GM23338 (cell line): ENCODE data around the gene PCSK2. TPM values are rescaled to one million over a fixed set of nuclear protein-coding genes. Genes with fewer than 3 reads are reported as not detected.

ENCODE experiments used
- ATAC-seq: fragments of 200-7000 bp; cut with Tn5 transposase; 3 replicates; pipeline ENCODE4 v1.9.1; 2020
- DNase-seq: peaks from one replicate; pipeline ENCODE4 v3.0.0-alpha.2; 2015; ENCODE audit warnings: low spot score
- H2AFZ ChIP-seq: fragments of 200-600 bp; sonication (generic); 2 replicates; pipeline ENCODE4 v1.8.0; 2016; ENCODE audit warnings: antibody characterized with exemption, mild to moderate bottlenecking, moderate library complexity
- H3F3A ChIP-seq: fragments of 200-600 bp; sonication (generic); replicated peaks from 2 replicates; pipeline ENCODE4 v1.8.0; 2017; ENCODE audit warnings: antibody characterized with exemption, mixed run types, low read depth
- H3K27ac ChIP-seq: fragments of 200-600 bp; sonication (generic); 2 replicates; pipeline ENCODE4 v1.6.1; 2016; ENCODE audit warnings: low read depth
- H3K27me3 ChIP-seq: fragments of 200-600 bp; sonication (generic); 2 replicates; pipeline ENCODE4 v1.8.0; 2016; ENCODE audit warnings: mild to moderate bottlenecking, mixed run types, moderate library complexity; ENCODE audit not compliant: insufficient read depth
- H3K36me3 ChIP-seq: fragments of 200-600 bp; sonication (generic); 2 replicates; pipeline ENCODE4 v1.8.0; 2016; ENCODE audit warnings: mild to moderate bottlenecking; ENCODE audit not compliant: insufficient read depth
- H3K4me1 ChIP-seq: fragments of 200-600 bp; sonication (generic); 2 replicates; pipeline ENCODE4 v1.8.0; 2016; ENCODE audit warnings: mild to moderate bottlenecking, moderate library complexity; ENCODE audit not compliant: insufficient read depth
- H3K4me2 ChIP-seq: fragments of 200-600 bp; sonication (generic); 2 replicates; pipeline ENCODE4 v1.7.1; 2017; ENCODE audit warnings: mixed run types
- H3K4me3 ChIP-seq: fragments of 200-600 bp; sonication (generic); 2 replicates; pipeline ENCODE4 v1.6.1; 2016; ENCODE audit warnings: mixed run types
- H3K79me2 ChIP-seq: fragments of 200-600 bp; sonication (generic); replicated peaks from 2 replicates; pipeline ENCODE4 v1.8.0; 2017; ENCODE audit warnings: mild to moderate bottlenecking; ENCODE audit not compliant: insufficient read depth
- H3K9me2 ChIP-seq: fragments of 200-600 bp; sonication (generic); 2 replicates; pipeline ENCODE4 v1.8.0; 2017; ENCODE audit not compliant: insufficient read depth
- H4K20me1 ChIP-seq: fragments of 200-600 bp; sonication (generic); replicated peaks from 2 replicates; pipeline ENCODE4 v1.8.0; 2017; ENCODE audit warnings: mild to moderate bottlenecking; ENCODE audit not compliant: insufficient read depth
- H3K27ac Mint-ChIP-seq: 2 replicates; pipeline ENCODE4 v1.8.0; 2020; ENCODE audit warnings: inconsistent platforms, mild to moderate bottlenecking, moderate library complexity, mixed read lengths
- H3K27me3 Mint-ChIP-seq: 3 replicates; pipeline ENCODE4 v1.8.0; 2022; ENCODE audit warnings: low read depth, mild to moderate bottlenecking, moderate library complexity, mixed read lengths, inconsistent platforms; ENCODE audit not compliant: insufficient read depth, poor library complexity
- H3K36me3 Mint-ChIP-seq: 3 replicates; pipeline ENCODE4 v1.8.0; 2021; ENCODE audit warnings: low read depth, mild to moderate bottlenecking, inconsistent platforms, moderate library complexity, mixed read lengths
- H3K4me1 Mint-ChIP-seq: 3 replicates; pipeline ENCODE4 v1.8.0; 2020; ENCODE audit warnings: mild to moderate bottlenecking, inconsistent platforms, mixed read lengths
- H3K4me3 Mint-ChIP-seq: 3 replicates; pipeline ENCODE4 v1.8.0; 2021; ENCODE audit warnings: moderate library complexity, mild to moderate bottlenecking, inconsistent platforms, mixed read lengths
- H3K9me3 Mint-ChIP-seq: 3 replicates; pipeline ENCODE4 v1.8.0; 2020; ENCODE audit warnings: moderate library complexity, mild to moderate bottlenecking, inconsistent platforms, mixed read lengths
- EZH2phosphoT487 ChIP-seq: fragments of 200-600 bp; sonication (generic); IDR thresholded peaks from one replicate; pipeline ENCODE4 v1.8.1; 2018; ENCODE audit warnings: antibody characterized with exemption; ENCODE audit not compliant: unreplicated experiment
- NANOG ChIP-seq: IDR thresholded peaks from 2 replicates; pipeline ENCODE4 v1.6.1; 2016; ENCODE audit warnings: antibody characterized with exemption, borderline replicate concordance
- POLR2AphosphoS5 ChIP-seq: IDR thresholded peaks from 2 replicates; pipeline ENCODE4 v1.6.1; 2016; ENCODE audit warnings: antibody characterized with exemption, low read depth
- STAT1 ChIP-seq: IDR thresholded peaks from one replicate; pipeline ENCODE4 v1.6.1; 2016; ENCODE audit warnings: antibody characterized with exemption; ENCODE audit not compliant: unreplicated experiment
- ZNF114 ChIP-seq: fragments of 250-450 bp; sonication (Bioruptor Pico); IDR thresholded peaks from 2 replicates; pipeline ENCODE4 v1.5.0; 2020; ENCODE audit warnings: mild to moderate bottlenecking, moderate library complexity
- polyA plus RNA-seq: library from polyadenylated mRNA; unstranded; fragments of >200 nt; fragmentation: Nextera tagmentation; extraction: Ambion mirVana; gene quantifications from 2 replicates; pipeline ENCODE4 v1.2.1, GENCODE V29; 2016
- total RNA-seq: library from RNA; depleted of rRNA; stranded (reverse); fragments of >200 nt; shearing (Covaris generic); gene quantifications from 2 replicates; pipeline ENCODE4 v1.2.3, GENCODE V29; 2014
- TF ChIP-seq, protein P1 (sequence below), 2 experiments: fragments of 200-600 bp in 1 of 2; sonication (generic) in 1 of 2; conservative IDR thresholded peaks; 2 replicates each; pipeline versions ENCODE4 v1.5.1 to v1.6.1; 2016 to 2017; ENCODE audit warnings: antibody characterized with exemption in 2 of 2, low read depth in 2 of 2, mild to moderate bottlenecking in 2 of 2, moderate library complexity in 1 of 2
- TF ChIP-seq, protein P2 (sequence below): fragments of 250-450 bp; sonication (Bioruptor Pico); IDR thresholded peaks from 2 replicates; pipeline ENCODE4 v1.5.0; 2020; ENCODE audit warnings: mild to moderate bottlenecking, moderate library complexity
- TF ChIP-seq, protein P3 (sequence below): IDR thresholded peaks from one replicate; pipeline ENCODE4 v1.6.1; 2018; ENCODE audit warnings: antibody characterized with exemption; ENCODE audit not compliant: unreplicated experiment

PCSK2 gene
- total and polyA plus RNA-seq, 2 experiments from 2014 or later: 0.37 to 1.1 TPM

DNA sequence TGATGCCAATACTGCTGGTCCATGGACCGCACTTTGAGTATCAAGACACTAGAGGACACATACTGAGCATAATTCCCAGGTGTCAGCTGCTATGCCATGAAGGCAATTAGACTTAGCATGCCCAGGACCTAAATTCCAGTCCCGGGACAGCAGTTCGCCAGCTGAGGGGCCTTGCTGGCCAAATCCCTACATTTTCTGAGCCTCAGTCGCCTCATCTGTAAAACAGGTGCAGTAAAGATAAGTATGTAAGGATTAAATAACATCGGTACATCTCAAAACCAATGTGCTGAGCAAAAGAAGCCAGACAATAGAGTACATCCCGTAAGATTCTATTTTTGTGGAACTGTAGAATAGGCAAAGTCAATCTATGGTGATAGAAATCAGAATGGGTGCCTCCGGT lies 303.3 kb downstream of the PCSK2 start:
- Histone ChIP-seq H3K27ac (no peak overlapping the region), H2AFZ (no peak overlapping the region), H3F3A (peaks cover 11% of the 10 kb centered on the region), H3K79me2 (no peaks in the 10 kb centered on the region), H3K27me3 (peaks cover 23% of the 10 kb centered on the region), H3K4me3 (peak overlapping the region; percentile 56), H3K4me2 (peak overlapping the region; percentile 76), H3K9me2 (no peaks in the 10 kb centered on the region), H3K4me1 (peaks cover 16% of the 10 kb centered on the region), H4K20me1 (no peaks in the 10 kb centered on the region), H3K36me3 (no peaks in the 10 kb centered on the region)
- Mint-ChIP-seq H3K36me3 (no peaks in the 10 kb centered on the region), H3K4me3 (peak overlapping the region; percentile 61), H3K27me3 (peaks cover 14% of the 10 kb centered on the region), H3K9me3 (no peaks in the 10 kb centered on the region; the same call in 2 of the 3 replicates), H3K27ac (no peak overlapping the region), H3K4me1 (peaks cover 18% of the 10 kb centered on the region)
- no peak for TF ChIP-seq ZNF114 (CRISPR knock-in tag)
- DNase-seq: no peak
- ATAC-seq: no peak

DNA sequence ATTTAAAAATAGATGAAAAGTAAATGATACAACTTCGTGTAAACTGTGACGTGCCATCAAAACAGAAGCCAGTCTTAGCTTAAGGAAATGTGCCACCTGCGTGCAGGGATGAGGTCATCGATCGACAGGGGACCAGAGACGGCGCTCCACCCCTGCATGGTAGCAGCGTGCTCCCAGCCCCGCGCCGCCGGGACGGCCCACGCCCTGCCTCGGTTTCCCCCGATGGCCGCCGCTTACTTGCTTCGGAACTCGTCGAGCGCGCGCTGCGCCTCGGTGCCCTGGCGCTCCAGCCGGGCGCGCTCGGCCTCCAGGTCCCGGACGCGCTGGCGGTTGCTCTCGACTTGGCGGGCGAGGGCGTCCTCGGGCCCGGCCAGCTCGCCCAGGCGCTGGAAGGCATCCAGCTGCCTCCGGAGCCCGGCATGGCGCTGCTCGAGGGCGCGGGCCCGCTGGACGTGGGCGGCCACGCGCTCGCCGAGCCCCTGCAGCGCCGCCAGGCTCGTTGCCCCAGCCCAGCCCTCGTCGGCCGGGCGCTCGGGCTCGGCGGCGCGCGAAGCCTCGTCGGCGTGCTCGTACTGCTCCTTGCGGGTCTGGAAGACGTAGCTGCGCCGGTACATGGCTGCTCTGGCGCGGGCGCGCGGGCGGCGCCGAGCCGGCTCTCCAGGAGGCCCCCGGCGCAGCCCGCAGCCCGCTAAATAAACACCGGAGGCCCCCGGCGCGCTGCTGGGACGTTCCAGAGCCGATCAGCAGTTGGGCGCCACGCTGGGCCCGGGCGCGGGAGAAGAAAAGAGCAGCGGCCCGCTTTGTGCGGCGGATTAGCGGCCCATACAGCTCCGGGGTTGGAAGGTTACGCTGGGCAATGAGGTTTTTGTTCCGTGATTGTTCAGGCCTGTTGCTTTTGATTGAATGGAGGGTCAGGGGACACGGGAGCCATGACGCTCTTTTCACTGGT lies 304.1 kb downstream of the PCSK2 start, which contains the start of gene BFSP1:
TSS of gene BFSP1 (minus strand) at position 664 of the 949 bp plus-strand sequence. CDS start at position 614, 50 bp downstream.
- no peaks in the 10 kb centered on the region; the same call in 2 of the 3 replicates for H3K9me3 Mint-ChIP-seq
- Histone ChIP-seq H3K9me2 (no peaks in the 10 kb centered on the region), H3K27me3 (peaks cover 23% of the 10 kb centered on the region), H3K4me2 (peak within 1 kb of the TSS; percentile 76), H2AFZ (peak within 1 kb of the TSS; percentile 25; the same call in 1 of the 2 replicates), H3K27ac (0 out of 2 replicates have a peak within 1 kb of the TSS, but pooled peaks have one; percentile 7), H3K36me3 (no peaks in the 10 kb centered on the region), H3K4me1 (peaks cover 16% of the 10 kb centered on the region), H3K79me2 (no peaks in the 10 kb centered on the region), H3F3A (peaks cover 11% of the 10 kb centered on the region), H4K20me1 (no peaks in the 10 kb centered on the region), H3K4me3 (peak within 1 kb of the TSS; percentile 56)
- ATAC-seq (peak; percentile 89), DNase-seq (peak; percentile 88)
- peaks cover 10% of the 10 kb centered on the region for H3K27me3 Mint-ChIP-seq
- H3K4me3 Mint-ChIP-seq: peak within 1 kb of the TSS; percentile 86
- H3K36me3 Mint-ChIP-seq: no peaks in the 10 kb centered on the region
- H3K27ac Mint-ChIP-seq: peak within 1 kb of the TSS; percentile 88
- peaks cover 14% of the 10 kb centered on the region for H3K4me1 Mint-ChIP-seq
- TF ChIP-seq POLR2AphosphoS5 (peak; percentile 35; the same call in 1 of the 2 replicates), NANOG (no peak), EZH2phosphoT487 (no peak), ZNF114 (CRISPR knock-in tag) (no peak), STAT1 (no peak)
- TF ChIP-seq, protein P1, sequence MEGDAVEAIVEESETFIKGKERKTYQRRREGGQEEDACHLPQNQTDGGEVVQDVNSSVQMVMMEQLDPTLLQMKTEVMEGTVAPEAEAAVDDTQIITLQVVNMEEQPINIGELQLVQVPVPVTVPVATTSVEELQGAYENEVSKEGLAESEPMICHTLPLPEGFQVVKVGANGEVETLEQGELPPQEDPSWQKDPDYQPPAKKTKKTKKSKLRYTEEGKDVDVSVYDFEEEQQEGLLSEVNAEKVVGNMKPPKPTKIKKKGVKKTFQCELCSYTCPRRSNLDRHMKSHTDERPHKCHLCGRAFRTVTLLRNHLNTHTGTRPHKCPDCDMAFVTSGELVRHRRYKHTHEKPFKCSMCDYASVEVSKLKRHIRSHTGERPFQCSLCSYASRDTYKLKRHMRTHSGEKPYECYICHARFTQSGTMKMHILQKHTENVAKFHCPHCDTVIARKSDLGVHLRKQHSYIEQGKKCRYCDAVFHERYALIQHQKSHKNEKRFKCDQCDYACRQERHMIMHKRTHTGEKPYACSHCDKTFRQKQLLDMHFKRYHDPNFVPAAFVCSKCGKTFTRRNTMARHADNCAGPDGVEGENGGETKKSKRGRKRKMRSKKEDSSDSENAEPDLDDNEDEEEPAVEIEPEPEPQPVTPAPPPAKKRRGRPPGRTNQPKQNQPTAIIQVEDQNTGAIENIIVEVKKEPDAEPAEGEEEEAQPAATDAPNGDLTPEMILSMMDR (conservative IDR thresholded peaks at IDR 0.05; ENCODE audit: low read depth in 2 of 2): no peak
- TF ChIP-seq, protein P2, sequence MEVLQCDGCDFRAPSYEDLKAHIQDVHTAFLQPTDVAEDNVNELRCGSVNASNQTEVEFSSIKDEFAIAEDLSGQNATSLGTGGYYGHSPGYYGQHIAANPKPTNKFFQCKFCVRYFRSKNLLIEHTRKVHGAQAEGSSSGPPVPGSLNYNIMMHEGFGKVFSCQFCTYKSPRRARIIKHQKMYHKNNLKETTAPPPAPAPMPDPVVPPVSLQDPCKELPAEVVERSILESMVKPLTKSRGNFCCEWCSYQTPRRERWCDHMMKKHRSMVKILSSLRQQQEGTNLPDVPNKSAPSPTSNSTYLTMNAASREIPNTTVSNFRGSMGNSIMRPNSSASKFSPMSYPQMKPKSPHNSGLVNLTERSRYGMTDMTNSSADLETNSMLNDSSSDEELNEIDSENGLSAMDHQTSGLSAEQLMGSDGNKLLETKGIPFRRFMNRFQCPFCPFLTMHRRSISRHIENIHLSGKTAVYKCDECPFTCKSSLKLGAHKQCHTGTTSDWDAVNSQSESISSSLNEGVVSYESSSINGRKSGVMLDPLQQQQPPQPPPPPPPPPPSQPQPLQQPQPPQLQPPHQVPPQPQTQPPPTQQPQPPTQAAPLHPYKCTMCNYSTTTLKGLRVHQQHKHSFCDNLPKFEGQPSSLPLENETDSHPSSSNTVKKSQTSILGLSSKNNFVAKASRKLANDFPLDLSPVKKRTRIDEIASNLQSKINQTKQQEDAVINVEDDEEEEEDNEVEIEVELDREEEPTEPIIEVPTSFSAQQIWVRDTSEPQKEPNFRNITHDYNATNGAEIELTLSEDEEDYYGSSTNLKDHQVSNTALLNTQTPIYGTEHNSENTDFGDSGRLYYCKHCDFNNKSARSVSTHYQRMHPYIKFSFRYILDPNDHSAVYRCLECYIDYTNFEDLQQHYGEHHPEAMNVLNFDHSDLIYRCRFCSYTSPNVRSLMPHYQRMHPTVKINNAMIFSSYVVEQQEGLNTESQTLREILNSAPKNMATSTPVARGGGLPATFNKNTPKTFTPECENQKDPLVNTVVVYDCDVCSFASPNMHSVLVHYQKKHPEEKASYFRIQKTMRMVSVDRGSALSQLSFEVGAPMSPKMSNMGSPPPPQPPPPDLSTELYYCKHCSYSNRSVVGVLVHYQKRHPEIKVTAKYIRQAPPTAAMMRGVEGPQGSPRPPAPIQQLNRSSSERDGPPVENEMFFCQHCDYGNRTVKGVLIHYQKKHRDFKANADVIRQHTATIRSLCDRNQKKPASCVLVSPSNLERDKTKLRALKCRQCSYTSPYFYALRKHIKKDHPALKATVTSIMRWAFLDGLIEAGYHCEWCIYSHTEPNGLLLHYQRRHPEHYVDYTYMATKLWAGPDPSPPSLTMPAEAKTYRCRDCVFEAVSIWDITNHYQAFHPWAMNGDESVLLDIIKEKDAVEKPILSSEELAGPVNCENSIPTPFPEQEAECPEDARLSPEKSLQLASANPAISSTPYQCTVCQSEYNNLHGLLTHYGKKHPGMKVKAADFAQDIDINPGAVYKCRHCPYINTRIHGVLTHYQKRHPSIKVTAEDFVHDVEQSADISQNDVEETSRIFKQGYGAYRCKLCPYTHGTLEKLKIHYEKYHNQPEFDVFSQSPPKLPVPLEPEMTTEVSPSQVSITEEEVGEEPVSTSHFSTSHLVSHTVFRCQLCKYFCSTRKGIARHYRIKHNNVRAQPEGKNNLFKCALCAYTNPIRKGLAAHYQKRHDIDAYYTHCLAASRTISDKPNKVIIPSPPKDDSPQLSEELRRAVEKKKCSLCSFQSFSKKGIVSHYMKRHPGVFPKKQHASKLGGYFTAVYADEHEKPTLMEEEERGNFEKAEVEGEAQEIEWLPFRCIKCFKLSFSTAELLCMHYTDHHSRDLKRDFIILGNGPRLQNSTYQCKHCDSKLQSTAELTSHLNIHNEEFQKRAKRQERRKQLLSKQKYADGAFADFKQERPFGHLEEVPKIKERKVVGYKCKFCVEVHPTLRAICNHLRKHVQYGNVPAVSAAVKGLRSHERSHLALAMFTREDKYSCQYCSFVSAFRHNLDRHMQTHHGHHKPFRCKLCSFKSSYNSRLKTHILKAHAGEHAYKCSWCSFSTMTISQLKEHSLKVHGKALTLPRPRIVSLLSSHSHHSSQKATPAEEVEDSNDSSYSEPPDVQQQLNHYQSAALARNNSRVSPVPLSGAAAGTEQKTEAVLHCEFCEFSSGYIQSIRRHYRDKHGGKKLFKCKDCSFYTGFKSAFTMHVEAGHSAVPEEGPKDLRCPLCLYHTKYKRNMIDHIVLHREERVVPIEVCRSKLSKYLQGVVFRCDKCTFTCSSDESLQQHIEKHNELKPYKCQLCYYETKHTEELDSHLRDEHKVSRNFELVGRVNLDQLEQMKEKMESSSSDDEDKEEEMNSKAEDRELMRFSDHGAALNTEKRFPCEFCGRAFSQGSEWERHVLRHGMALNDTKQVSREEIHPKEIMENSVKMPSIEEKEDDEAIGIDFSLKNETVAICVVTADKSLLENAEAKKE (CRISPR knock-in tag): no peak
- TF ChIP-seq, protein P3, sequence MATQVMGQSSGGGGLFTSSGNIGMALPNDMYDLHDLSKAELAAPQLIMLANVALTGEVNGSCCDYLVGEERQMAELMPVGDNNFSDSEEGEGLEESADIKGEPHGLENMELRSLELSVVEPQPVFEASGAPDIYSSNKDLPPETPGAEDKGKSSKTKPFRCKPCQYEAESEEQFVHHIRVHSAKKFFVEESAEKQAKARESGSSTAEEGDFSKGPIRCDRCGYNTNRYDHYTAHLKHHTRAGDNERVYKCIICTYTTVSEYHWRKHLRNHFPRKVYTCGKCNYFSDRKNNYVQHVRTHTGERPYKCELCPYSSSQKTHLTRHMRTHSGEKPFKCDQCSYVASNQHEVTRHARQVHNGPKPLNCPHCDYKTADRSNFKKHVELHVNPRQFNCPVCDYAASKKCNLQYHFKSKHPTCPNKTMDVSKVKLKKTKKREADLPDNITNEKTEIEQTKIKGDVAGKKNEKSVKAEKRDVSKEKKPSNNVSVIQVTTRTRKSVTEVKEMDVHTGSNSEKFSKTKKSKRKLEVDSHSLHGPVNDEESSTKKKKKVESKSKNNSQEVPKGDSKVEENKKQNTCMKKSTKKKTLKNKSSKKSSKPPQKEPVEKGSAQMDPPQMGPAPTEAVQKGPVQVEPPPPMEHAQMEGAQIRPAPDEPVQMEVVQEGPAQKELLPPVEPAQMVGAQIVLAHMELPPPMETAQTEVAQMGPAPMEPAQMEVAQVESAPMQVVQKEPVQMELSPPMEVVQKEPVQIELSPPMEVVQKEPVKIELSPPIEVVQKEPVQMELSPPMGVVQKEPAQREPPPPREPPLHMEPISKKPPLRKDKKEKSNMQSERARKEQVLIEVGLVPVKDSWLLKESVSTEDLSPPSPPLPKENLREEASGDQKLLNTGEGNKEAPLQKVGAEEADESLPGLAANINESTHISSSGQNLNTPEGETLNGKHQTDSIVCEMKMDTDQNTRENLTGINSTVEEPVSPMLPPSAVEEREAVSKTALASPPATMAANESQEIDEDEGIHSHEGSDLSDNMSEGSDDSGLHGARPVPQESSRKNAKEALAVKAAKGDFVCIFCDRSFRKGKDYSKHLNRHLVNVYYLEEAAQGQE: no peak
